ENCODE results near the gene NKX6-2.
"Not testable (repeated sequence)": the region's sequence is repeated elsewhere in the genome, so short reads cannot be mapped to it uniquely, and the experiment has no call there.

DNA sequence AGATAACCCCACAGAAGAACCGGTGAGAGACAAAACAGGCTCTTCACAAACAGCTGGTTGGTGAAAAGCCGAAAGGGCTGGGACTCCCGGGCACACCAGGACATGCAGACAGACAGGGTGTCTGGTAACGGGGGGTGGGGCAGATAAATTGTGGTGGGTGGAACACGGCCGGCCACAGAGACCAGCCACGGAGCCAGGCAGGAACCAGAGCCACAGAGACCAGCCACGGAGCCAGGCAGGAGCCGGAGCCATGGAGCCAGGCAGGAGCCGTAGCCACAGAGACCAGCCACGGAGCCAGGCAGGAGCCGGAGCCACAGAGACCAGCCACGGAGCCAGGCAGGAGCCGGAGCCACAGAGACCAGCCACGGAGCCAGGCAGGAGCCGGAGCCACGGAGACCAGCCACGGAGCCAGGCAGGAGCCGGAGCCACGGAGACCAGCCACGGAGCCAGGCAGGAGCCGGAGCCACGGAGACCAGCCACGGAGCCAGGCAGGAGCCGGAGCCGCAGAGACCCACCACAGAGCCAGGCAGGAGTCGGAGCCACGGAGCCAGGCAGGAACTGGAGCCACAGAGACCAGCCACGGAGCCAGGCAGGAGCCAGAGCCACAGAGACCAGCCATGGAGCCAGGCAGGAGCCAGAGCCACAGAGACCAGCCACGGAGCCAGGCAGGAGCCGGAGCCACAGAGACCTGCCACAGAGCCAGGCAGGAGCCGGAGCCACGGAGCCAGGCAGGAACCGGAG is 40.0 kb upstream of the NKX6-2 start:
- TF ChIP-seq, protein P1, sequence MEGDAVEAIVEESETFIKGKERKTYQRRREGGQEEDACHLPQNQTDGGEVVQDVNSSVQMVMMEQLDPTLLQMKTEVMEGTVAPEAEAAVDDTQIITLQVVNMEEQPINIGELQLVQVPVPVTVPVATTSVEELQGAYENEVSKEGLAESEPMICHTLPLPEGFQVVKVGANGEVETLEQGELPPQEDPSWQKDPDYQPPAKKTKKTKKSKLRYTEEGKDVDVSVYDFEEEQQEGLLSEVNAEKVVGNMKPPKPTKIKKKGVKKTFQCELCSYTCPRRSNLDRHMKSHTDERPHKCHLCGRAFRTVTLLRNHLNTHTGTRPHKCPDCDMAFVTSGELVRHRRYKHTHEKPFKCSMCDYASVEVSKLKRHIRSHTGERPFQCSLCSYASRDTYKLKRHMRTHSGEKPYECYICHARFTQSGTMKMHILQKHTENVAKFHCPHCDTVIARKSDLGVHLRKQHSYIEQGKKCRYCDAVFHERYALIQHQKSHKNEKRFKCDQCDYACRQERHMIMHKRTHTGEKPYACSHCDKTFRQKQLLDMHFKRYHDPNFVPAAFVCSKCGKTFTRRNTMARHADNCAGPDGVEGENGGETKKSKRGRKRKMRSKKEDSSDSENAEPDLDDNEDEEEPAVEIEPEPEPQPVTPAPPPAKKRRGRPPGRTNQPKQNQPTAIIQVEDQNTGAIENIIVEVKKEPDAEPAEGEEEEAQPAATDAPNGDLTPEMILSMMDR (optimal IDR thresholded peaks at IDR 0.05 in 1 of 3, IDR thresholded peaks at IDR 0.05 in 1 of 3, conservative IDR thresholded peaks at IDR 0.05 in 1 of 3; ENCODE audit: extremely low read depth in 1 of 3, insufficient read depth in 2 of 3, low read length in 3 of 3): not testable (repeated sequence)
- not testable (repeated sequence) for TF ChIP-seq EZH2 (IDR thresholded peaks at IDR 0.05; ENCODE audit: low read length)
